COLO829 (cell line): ENCODE measurements around the gene KAZN.

Experiments
- DNase-seq: peaks from one replicate; pipeline ENCODE4 v3.0.0; 2012; ENCODE audit warnings: low spot score

Gene KAZN

DNA sequence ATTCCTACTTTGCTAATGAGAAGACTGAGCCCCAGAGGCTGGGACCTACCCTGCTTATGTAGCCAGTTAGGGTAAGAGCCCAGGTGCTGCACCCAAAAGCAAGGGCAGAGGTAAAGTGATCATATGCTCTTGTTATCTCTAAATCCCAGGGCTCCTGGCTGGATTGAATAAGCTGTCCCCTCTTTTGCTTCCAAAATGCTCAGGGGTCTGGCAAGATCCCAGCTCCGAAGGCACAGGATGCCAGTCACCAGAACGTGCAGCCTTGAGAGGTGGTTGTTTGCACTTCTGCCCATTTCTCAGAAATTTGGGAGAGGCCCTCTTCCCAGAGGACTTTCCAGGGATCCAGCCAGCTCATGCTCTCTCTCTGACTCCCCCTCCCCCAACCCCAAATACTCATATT is 412.7 kb downstream of the KAZN start:
- DNase-seq = no peak

DNA sequence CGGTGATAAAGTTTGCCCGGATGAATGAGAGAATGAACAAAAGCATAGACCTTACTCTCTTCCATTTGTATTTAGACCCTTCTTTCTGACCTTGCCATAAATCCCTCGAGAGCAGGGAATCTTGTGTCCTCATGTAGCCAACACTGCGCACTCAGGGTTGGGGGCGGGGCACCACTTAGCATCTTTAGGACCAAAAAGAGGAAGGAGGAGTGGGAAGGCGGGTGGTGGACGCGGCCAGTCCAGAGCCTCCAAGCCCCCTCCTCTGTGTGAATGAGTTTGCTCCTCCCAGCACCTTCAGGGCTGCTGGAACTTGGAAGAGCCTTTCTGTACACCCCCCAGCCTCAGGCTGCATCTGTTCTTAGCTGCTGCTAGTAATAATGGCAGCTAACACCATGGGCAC is 413.2 kb downstream of the KAZN start:
- no peak for DNase-seq

DNA sequence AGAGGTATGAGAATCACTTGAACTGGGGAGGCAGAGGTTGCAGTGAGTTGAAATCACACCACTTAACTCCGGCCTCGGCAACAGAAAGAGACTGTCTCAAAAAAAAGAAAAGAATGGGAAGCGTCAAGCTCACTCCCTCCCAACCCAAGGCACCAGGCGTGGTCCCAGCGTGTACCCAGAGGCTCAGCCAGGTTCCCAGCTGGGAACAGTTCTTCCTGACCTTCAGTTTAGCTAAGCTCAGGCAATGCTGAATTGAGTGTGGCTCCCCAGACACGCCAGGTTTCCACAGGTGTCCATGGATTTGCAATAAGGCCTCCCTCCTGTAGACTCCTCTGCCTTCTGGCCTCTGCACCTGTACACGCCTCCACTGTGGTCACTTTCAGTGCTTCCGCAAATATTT is 414.3 kb downstream of the KAZN start:
- no peak for DNase-seq

DNA sequence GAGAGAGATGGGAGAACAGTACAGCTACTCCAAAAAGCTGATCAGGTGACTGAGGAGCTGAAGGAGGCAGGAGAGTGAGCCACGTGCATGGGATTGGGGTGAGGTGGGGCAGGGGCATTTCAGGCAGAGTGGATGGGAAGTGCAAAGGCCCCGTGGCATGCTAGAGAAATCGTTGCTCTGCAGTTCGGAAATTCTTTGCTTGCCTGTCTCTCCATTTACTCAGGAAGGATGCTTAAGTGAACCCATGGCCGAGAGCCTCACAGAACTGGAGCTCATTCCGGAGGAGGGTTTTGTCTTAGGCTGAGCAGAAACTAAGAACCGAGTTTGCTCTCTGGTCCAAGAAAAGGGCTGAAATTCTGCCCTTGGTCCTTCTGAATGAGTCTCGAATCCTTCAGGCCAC is 415.3 kb downstream of the KAZN start:
- DNase-seq = no peak

DNA sequence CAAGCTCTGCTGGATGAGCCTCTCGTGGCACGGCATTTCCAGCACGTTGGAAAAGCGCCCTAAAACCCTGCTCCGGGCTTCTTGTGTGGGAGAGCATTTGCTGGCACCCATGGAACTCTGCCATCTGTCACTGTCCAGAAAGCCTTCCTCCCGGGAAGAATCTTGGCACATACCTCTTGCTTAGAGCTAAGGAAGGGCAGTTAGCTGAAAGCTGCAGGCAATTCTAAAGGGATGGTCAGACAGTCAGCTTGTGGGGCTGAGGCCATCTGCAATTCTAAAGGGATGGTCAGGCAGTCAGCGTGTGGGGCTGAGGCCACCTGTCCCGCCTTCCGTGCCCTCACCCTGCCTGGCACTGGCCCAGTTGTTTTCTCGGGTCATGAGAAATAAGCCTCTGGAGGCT is 416.0 kb downstream of the KAZN start:
- no peak for DNase-seq

DNA sequence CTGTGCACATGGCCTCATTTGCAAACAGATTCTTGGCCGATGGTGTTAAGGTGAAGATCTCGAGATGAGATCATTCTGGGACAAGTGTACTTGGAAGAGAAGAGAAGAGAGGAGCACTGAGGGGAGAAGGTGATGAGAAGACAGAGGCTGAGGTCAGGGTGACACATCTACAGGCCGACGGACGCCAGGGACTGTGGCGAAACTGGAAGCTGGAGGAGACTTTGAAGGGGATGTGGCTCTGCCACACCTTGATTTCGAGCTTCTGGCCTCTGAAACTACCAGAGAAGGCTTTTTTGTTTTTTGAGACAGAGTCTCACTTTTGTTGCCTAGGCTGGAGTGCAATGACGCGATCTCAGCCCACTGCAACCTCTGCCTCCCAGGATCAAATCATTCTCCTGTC is 417.5 kb downstream of the KAZN start:
- no peak for DNase-seq

DNA sequence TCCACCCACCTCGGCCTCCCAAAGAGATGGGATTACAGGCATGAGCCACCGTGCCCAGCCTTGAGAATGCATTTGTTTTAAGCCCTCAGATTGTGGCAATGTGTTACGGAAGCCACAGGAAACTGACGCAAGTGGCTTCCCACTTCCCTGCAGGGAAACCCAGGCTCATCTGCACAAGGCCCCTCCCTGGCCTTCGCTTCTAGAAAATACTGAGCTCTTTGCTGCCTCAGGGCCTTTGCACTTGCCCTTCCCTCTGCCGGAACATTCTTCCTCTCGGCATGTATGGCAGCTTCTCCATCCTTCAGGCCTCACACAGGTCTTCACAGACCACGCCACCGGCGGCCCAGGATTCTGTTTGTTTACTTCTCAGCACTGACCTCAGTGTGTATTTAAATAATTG is 418.0 kb downstream of the KAZN start:
- DNase-seq = no peak

DNA sequence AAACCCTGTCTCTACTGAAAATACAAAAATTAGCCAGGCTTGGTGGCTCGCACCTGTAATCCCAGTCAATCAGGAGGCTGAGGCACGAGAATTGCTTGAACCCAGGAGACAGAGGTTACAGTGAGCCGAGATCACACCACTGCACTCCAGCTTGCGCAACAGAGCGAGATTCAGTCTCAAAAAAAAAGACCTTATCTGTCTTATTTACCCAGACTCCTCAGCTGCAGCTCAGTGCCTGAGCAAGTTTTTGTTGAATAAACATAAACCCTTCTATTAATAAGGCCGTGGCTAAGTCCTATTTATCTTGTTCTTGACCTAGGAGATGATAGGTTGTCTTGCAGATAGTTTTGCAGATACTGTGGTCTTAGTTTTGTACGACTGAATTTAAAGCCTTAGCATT is 418.6 kb downstream of the KAZN start:
- DNase-seq = no peak

DNA sequence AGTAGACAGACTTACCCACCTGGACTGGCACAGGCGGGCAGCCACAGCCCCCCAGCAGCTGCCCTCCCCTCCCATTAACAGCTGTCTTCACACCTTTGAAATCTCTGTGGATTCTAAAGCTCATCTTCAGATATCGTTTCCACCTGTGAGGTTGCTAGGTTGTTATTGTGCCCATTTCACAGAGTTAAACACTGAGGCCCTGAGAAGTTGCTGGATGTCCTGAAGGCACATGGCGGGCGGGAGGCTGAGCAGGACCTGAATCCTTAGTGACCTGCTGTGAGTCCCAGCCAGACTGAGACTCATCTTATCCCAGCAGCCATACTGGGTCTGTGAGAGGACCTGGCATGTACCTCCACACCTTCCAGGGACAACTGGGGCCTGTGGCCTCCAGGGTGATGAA is 420.3 kb downstream of the KAZN start:
- DNase-seq = no peak

DNA sequence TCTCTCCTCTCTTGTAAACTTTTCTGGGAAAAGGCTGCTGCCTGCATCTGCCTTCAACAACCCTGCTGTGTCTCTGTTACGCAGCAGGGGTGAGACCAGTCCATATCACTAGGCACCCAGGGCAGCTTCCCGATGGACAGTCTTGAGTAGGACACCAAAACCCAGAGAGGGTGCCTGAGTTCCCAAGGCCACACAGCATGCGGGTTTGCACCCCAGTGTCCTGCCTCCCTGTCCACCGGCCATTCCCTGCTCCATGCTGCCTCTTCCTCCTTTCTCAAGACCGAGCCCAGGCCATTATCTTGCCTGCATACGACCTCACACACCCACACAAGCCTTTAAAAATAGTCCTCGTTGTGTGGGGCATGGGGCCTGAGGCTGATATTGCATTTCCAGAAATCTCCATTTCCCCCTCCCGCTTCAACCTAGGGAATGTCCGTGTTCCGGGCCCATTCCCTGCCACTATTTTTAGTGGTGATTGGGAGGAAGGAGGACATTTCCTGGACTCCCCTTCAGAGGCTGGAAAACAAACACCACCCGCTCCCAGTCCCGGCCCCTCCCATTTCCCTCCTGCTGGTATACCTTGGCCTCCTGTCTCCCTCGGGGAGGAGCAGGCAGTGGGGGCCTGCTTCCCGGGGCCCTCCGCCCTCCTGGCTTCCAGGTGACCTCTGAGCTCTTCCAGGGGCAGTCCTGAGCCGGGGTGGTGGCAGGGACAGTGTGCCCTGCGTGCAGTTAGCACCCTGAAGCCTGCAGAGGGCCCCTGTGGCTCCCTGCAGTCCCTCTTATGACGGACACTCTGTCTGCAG is 422.7 kb downstream of the KAZN start:
- no peak for DNase-seq

DNA sequence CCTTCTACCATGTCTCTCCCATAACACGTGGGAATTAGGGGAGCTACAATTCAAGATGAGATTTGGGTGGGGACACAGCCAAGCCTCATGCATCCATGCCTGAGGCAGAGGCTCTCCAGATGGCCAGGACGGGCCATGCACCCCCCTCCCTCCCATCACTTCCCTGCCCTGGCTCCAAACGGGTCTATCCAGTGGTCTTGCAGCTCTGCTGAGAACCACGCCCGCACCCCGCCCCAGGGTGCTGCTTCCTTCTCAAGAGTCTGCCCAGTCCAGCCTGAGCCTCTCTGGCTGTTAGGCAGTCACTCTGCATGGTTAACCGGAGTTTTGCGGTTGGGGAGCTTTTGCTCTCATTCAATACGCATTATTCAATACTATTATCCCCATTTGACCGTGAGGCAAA is 423.6 kb downstream of the KAZN start:
- DNase-seq = no peak

DNA sequence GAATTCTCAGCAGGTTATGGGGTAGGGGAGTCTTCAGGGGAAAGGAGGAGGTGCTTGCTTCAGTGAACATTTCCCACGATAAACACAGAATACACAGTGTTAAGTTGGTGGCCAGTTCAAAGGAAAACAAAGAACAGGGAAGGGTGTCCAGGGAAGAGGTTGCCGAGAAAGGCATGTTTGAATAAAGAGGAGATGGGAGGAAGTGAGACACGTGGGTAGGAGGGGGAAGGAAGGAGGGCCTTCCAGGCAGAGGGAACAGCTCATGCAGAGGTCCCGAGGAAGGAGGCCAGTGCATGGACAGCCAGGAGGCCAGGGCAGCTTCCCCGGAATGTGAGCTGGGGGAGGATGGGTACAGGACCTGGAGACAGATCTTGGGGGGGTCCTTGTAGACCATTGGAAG is 424.7 kb downstream of the KAZN start:
- no peak for DNase-seq

DNA sequence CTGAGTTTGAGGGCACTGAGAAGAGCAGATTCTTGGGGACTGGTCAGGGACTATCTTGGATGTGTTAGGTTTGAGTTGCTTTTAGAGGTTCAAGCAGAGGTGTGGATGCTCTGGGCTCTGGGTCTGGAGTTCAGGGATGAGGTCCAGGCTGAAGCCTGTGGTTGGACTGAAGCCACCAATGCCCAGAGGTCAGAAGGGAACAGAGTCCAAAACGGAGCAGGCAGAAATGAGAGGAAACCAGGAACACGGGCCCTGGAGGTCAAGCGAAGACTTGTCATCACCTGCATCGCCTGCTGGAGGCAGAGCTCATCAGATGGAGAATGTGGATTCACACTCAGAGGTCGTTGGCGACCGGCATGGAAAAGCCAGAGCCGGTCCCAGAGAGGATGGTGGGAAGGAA is 425.5 kb downstream of the KAZN start:
- no peak for DNase-seq

DNA sequence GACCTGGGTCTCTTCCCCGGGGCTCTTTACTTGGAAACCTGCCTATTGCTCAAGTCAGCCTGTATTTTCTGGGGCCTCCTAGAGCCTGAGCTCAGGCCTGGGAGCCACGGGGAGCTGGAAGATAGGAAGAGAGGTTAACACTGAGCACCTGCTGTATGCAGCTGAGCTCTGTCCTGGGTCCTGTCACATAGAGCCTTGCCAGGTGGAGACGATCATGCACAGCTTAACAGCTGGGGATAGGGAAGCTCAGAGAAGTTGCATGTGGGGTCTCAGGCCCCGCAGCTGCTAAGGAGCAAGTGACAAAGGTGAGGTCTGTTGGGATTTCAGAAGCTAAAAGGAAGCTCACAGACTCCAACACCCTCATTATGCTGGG is 427.6 kb downstream of the KAZN start:
- DNase-seq = no peak

DNA sequence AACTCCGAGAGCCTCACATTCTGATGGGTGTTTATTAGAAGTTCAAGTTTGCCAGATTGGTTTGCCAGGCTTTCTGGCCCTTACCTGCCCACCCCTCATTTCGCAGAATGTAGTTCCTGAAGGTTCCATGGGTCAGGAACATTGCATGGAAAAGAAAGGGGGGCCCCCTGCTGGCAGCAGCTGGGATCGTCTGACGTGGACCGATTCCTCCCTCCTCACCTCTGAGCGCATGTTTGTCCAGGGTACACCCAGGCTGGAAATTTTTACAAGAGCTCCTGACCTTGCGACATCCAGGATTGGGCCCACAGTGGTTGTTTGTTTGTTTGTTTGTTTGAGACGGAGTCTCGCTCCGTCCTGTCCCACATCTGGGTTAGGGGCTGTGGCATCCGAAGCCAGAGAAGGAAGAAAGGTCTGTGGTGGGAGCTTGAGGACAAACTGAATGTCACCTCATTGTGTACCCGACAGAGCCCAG is 429.1 kb downstream of the KAZN start:
- DNase-seq = peak; percentile 63

DNA sequence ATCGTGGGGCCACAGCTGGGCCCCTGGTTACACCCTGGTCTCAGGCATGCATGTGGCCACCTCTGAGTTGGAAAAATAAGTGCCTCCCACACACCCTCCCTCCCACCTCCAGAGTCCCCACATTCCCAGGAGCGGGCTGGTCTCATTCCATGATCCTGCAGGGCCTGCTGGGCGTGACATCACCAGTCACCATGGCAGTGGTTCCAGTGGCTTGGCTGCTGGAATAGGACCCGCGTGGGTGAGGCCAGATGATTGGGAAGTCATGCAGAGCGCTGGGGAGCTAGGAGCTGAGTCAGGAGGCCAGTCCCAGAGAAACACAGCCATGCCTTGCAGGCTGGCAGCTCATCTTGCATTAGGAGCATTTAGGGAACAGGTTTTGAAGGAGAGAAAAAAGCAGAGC is 429.6 kb downstream of the KAZN start:
- DNase-seq = no peak

DNA sequence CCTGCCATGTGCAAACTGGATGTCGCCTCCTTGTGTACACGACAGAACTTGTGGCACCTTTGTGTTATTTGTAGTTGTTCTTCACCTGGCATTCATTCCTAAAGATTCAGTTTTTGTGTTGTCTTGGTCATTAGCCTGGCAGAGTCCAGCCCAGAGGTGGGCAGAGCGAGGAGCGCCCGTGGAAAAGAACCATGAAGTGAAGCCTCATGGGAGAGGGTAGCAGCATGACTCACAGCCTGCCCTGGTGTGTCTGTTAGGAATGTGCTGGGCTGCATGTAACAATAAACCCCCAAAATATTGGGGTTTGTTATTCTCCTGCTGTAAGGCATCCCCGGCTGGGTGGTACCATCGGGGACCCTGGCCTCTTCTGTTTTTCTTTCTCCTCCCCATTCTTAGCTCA is 430.1 kb downstream of the KAZN start:
- DNase-seq = no peak

DNA sequence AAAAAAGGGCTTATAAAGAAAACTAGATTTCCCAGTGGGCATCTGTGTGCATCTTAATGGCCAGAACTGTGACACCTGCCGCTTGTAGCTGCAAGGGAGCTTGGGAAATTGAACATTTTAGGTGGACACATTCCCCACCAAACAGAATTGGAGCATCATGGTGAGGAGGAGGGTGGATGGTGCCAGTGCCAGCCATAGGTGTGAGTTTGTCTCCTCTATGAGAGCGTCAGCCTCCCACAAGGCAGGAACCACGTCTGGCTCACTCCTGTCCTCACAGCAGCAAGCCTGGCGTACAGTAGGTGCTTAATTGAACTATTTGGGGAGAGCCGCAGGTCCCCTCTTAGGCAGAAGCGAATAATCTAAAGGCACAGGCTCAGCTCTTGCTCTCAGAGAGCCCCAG is 430.6 kb downstream of the KAZN start:
- DNase-seq = no peak

DNA sequence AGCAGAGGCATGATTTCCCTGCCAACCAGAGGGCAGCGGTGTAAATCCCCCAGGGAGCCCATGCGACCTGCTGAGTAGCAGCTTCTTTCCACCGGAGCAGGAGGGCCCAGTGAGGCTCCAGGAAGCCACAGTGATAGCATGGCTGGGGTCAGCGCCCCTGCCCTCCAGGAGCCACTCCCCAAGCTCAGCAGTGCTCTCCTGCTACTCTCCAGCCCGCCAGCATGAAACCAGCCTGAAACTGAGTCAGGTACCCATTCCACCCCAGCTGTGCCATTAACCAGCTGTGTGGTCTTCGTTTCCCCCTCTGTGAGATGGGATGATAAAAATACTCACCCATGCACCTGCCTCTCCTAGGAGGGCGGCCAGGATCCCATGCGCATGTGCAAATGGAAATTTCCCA is 431.3 kb downstream of the KAZN start:
- DNase-seq = no peak

DNA sequence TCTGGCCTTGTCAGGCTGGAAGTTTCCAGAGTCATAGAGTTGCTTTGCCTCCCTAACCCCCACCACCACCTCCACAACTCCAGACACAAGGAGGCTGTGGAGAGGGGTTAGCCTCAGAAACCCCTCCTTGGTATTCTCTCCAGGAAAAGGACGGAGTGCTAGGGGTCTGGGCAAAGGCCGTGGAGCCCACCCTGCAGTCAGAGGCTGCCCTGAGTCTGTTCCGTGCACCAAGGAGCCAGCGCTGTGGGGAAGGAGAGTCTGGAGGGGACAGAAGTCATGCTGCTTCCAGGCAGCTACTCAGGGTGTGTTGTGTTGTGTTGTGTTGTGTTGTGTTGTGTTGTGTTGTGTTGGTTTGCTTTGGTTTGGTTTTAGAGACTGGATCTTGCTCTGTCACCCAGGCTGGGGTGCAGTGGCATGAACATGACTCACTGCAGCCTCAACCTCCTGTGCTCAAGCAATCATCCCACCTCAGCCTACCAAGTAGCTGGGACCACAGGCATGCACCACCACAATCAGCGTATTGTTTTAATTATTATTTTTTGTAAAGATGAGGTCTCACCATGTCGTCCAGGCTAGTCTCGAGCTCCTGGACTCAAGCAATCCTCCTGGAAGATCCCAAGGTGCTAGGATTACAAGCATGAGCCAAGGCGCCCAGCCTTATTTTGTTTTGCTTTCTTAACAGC is 432.9 kb downstream of the KAZN start:
- DNase-seq = no peak

DNA sequence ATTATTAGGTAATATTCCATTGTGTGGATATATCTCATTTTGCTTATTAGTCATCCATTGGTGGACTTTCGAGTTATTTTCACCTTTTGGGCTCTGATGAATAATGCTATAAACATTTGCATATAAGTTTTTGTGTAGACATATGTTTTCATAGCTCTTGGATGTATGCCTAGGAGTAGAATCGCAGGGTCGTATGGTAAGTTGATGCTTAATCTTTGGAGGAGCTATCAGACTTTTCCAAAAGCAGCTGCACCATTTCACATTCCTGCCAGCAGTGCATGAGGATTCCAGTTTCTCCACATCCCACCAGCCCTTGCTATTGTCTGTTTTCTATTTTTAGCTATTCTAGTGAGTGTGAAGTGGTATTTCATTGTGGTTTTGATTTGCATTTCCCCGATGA is 434.8 kb downstream of the KAZN start:
- no peak for DNase-seq

DNA sequence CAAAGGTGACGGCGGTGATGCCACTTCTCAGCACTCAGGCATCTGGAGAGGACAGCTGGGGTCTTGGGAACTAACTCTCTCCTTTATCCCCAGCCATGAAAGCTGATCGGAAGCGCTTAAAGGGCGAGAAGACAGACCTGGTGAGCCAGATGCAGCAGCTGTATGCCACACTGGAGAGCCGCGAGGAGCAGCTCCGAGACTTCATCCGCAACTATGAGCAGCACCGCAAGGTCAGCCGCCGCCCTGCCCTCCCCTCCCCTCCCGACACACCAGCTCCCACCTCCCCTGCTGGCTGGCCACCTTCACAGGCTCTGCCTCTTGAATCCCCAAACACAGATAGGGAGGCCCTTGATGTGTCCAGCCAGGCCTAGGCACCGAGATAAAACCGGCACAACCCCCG is 436.2 kb downstream of the KAZN start:
- DNase-seq = no peak

DNA sequence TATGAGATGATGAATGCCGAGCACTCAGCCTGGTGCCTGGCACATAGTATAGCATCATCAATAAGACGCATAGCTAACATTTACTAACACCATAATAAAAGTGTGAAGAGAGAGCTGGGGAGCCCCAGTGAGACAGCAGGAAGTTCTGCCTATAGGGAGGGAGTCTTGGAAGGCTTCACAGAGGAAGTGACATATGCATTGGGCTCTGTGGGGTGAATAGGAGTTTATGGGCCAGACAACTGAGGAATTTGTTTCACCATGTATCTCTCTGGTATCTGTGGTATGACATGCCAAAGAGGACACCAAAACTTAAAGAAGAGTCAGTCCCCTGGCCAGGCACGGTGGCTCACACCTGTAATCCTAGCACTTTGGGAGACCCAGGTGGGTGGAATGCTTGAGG is 436.8 kb downstream of the KAZN start:
- no peak for DNase-seq

DNA sequence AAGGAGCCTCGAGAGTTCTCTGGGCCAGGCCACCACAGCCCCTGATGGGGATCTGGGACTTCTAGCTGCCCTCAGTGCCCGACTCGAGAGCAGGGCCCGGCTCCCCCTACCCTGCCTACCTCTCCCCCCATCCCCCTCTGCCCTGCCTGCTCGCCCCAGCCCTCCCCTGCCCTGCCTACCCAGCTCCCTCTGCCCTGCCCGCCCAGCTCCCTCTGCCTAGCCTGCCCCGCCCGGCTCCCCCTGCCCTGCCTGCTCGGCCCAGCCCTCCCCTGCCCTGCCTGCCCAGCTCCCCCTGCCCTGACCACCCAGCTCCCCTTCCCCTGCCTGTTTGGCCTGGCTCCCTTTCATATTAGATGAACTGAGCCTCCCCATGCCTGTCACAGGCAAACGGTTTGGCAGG is 437.6 kb downstream of the KAZN start:
- DNase-seq = no peak
